HG03280 (cell line): ENCODE results near the gene ITPR1.

ENCODE experiments used
- ATAC-seq: cut with Tn5 transposase; IDR thresholded peaks from one replicate; pipeline ENCODE4 v1.9.1; 2021; ENCODE audit warnings: mild to moderate bottlenecking, moderate library complexity; ENCODE audit not compliant: unreplicated experiment

The ITPR1 gene

GRCh38 chr3:4678320-4678719, 185.2 kb downstream of the ITPR1 start:
- no peak for ATAC-seq

GRCh38 chr3:4680227-4680691, 187.1 kb downstream of the ITPR1 start:
- no peak for ATAC-seq

- no peak for ATAC-seq
Observed at GRCh38 chr3:4680871-4681300, 187.7 kb downstream of the ITPR1 start.

- no peak for ATAC-seq
Observed at GRCh38 chr3:4681301-4681700, 188.2 kb downstream of the ITPR1 start.

DNA sequence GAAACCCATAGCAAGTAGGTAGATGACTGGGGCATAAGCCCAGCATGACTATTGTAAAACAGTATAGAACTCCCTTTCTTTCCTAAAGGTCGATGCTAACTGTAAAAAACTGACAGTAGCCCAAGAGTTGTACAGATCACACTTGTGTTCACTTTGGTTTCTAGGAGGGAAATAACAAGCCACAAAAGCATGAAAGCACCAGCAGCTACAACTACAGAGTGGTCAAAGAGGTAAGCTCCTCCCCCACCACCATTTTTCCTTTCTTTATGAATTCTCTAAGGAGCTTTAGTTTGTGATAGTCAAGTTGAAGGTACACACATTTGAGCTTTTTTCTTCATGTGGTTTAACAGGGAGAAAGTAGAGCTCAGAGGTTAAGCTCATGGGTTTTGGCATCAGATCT, 191.0 kb downstream of the ITPR1 start:
- ATAC-seq: no peak

- no peak for ATAC-seq
Observed at GRCh38 chr3:4684976-4685375, 191.8 kb downstream of the ITPR1 start.

DNA sequence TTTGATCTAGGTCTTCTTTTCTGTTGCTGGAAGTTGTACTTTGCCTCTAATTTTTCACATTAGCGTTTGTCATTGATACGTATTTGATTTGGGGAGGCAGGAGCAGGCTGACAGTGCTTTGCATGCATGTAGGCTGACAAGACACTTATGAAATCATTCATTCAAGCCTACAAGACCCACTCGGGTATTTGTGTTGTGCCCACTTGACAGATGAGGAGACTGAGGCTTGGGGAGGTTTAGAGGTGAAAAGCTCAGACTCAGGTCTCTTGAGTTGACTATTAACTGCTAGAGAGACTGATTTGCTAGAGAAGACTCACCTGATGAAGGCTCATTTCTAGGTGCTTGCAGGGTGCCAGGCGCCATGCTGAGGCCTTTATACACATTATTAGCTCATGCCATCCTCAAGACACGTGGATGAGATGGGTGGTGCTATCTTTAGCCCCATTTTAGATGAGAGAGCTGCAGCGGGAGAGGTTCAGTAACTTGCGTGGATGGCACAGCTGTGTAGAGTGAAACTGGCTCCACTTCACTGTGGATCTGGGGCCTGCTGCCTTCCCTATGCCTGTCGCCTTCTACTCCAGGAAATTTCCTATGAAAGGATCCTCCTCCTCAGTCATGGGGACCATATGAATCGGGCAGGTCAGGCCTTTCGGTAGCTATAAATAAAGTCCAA, 192.7 kb downstream of the ITPR1 start:
- ATAC-seq: no peak

DNA sequence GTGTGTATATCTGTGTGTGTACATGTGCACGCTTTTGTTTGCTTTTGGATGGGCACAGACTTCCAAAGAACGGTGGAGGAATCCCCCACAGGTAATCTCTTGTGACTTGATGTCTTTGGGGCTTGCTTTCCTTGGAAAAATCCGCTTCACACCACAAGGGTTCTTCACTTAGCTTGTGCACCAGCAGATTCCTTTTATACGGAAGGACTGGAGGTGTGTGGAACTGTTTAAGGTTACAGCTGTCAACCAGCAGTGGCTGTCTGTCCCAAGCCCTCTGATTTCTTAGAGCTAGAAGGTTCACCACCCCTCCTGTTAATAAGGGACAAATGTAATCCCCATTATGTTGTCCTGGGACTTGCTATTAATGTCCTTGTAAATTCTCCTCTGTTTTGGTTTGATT, 193.5 kb downstream of the ITPR1 start:
- no peak for ATAC-seq

DNA sequence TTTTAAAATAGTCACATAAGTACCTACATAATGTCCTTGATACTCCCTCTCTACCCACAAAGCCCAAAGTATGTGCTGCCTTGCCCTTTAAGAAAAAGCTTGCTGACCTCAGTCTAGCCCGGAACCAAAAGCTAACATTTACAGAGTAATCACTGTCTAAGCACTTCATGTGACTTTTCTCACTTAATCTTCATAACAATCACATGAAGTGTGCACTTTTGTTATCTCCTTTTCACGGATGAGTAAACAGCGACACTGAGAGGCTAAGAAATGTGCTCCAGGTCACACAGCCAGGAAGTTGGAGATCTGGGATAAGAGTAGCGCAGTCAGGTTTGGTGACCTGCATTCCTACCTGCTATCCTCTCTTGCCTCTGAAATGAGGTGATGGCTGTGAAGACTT, 194.0 kb downstream of the ITPR1 start:
- no peak for ATAC-seq

GRCh38 chr3:4687596-4687995, 194.4 kb downstream of the ITPR1 start:
- ATAC-seq: no peak

DNA sequence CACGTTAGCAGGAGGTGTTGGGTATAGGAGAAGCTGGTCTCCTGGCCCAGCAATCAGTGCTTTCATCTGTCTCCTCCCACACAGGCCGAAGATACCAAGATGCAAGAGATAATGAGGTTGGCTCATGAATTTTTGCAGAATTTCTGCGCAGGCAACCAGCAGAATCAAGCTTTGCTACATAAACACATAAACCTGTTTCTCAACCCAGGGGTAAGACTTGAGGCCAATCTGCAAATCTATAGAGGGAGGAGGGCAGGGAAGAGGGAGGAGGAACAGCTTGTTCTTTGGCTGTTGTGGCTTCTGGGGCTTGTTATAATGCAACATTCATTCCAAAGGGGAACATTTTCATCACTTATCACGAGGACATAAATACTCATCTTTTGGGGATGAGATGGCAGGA, 195.3 kb downstream of the ITPR1 start:
- ATAC-seq: no peak

- no peak for ATAC-seq
Observed at GRCh38 chr3:4689021-4689420, 195.9 kb downstream of the ITPR1 start.

DNA sequence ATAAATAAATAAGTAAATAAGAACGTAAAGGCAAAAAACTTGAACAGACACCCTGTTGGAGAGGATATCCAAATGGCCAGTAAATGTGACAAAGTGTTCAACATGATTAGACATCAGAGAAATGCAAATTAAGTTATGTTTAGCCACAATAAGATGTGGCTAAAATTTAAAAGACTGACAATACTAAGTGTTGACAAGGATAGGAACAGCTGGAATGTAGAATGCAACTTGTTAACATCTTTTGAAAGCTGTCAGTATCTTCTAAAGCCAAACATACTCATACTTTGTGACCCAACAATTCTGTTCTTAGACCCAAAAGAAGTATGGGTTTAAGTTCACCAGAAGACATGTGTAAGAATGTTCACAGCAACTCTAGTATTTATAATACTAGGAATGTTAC, 197.1 kb downstream of the ITPR1 start:
- no peak for ATAC-seq

- peak; percentile 90 for ATAC-seq
Observed at GRCh38 chr3:4693620-4694019, 200.5 kb downstream of the ITPR1 start.

GRCh38 chr3:4695846-4696245, 202.7 kb downstream of the ITPR1 start:
- ATAC-seq: no peak

- ATAC-seq: no peak
Observed at GRCh38 chr3:4696266-4696665, 203.1 kb downstream of the ITPR1 start.

- no peak for ATAC-seq
Observed at GRCh38 chr3:4698125-4698821, 205.1 kb downstream of the ITPR1 start.

GRCh38 chr3:4703054-4703480, 209.9 kb downstream of the ITPR1 start:
- no peak for ATAC-seq

GRCh38 chr3:4704552-4704951, 211.4 kb downstream of the ITPR1 start:
- no peak for ATAC-seq

DNA sequence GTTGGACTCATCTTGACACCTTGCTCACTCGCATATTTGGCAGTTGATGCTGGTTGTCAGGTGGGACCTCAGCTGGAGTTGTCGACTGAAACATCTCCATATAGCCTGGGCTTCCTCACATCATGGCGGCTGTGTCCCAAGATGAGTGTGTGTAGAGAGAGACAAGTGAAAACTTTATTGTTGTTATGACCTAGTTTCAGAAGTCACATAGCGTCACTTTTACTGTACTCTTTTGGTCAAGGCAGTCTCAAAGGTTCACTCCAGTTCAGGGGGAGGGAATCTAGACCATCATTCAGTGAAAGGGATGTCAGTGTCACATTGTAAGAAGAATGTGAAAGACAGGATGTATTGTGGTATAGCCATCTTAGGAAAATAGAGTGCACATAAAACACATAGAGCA, 214.2 kb downstream of the ITPR1 start:
- ATAC-seq: no peak

DNA sequence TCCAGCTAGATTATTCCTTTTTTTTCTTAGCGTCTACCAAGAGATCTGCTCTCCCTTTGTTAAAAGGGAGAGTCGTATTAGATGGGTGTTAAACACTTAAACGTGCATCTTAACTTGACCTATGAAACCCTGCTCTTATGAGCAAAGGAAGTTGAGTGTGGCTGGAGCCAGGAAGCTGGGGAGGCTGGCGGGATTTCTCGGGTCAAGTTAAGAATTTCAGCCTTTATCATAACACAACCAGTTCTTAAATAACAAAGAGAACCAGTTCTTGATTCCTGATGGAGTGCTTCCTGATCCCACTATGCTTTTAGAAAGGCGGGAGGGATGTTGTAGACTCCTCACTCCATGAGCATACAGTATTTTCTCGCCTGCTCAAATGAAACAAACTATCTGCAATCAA, 215.1 kb downstream of the ITPR1 start:
- ATAC-seq: no peak

DNA sequence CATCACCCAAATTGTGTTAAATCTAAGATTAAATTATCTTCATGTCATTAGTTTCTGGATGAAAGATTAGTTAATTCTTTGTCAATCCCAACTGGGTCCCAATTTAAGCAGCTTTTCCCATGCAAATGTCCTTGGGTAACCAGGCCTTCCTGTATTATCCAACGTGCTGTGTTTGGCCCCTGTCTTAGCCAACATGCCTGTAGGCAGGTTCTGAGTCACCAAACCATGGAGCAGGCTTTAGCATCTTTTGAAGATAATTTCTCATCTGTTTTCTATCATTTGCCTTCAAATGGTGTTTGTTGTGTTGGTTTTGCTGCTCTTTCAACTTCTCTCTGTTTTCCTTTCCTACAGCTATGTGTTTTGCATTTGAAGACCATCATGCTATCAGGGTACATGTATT, 216.2 kb downstream of the ITPR1 start:
- no peak for ATAC-seq

GRCh38 chr3:4710191-4710590, 217.0 kb downstream of the ITPR1 start:
- ATAC-seq: no peak
